Breast epithelium (tissue), 4 donors: ENCODE results near the gene CERS4. TPM values are rescaled to one million over a fixed set of nuclear protein-coding genes. Genes with fewer than 3 reads are reported as not detected.

ENCODE experiments used
- DNase-seq, 2 donors: peaks; one replicate each; pipeline ENCODE4 v3.0.0-alpha.2; 2019; ENCODE audit warnings: low spot score in 2 of 2
- H3K27ac ChIP-seq, 2 donors: fragments of 200-600 bp; sonication (generic) in 1 of 2; one replicate each; pipeline ENCODE4 v1.5.1; 2016 to 2019; ENCODE audit warnings: mild to moderate bottlenecking in 1 of 2
- H3K27me3 ChIP-seq, 2 donors: fragments of 200-600 bp; sonication (generic) in 1 of 2; one replicate each; pipeline versions ENCODE4 v1.5.1 to v1.6.0; 2017 to 2019; ENCODE audit warnings: control low read depth in 1 of 2, mild to moderate bottlenecking in 1 of 2
- H3K36me3 ChIP-seq: fragments of 200-600 bp; one replicate; pipeline ENCODE4 v1.5.1; 2019
- H3K4me1 ChIP-seq, 2 donors: fragments of 200-600 bp; sonication (generic); one replicate each; pipeline ENCODE4 v1.5.1; 2016 to 2019; ENCODE audit warnings: control low read depth in 1 of 2
- H3K4me3 ChIP-seq, 3 donors: fragments of 200-600 bp; sonication (generic); 1 replicate in 2 of 3; 2 replicates in 1 of 3; pipeline ENCODE4 v1.5.1; 2016 to 2019; ENCODE audit warnings: mild to moderate bottlenecking in 3 of 3, moderate library complexity in 2 of 3
- H3K9me3 ChIP-seq, 2 donors: fragments of 200-600 bp; sonication (generic) in 1 of 2; one replicate each; pipeline ENCODE4 v1.5.1; 2016 to 2019; ENCODE audit warnings: control low read depth in 1 of 2
- POLR2A ChIP-seq: fragments of 450-650 bp; IDR thresholded peaks from one replicate; pipeline ENCODE4 v1.6.1; 2016; ENCODE audit warnings: antibody characterized with exemption, mild to moderate bottlenecking, moderate library complexity
- POLR2AphosphoS5 ChIP-seq, 3 donors: sonication (generic); formaldehyde crosslinking; IDR thresholded peaks; one replicate each; pipeline ENCODE4 v1.6.1; 2017; ENCODE audit warnings: antibody characterized with exemption in 3 of 3
- intact Hi-C: fragments of 100-400 bp; cut with DNase I; formaldehyde crosslinking; loops from one replicate; pipeline ENCODE4 v1.15.1; 2023; ENCODE audit warnings: low total_unique reads
- total RNA-seq, 3 donors: library from RNA; depleted of rRNA; stranded (reverse); fragments of >200 nt; gene quantifications; one replicate each; pipeline ENCODE4 v1.1.0, GENCODE V29; 2016
- TF ChIP-seq, protein P1 (sequence below), 3 donors: fragments of 450-650 bp; IDR thresholded peaks; one replicate each; pipeline ENCODE4 v1.5.1; 2016 to 2017; ENCODE audit warnings: antibody characterized with exemption in 3 of 3, mild to moderate bottlenecking in 3 of 3, moderate library complexity in 3 of 3

The CERS4 gene, protein sequence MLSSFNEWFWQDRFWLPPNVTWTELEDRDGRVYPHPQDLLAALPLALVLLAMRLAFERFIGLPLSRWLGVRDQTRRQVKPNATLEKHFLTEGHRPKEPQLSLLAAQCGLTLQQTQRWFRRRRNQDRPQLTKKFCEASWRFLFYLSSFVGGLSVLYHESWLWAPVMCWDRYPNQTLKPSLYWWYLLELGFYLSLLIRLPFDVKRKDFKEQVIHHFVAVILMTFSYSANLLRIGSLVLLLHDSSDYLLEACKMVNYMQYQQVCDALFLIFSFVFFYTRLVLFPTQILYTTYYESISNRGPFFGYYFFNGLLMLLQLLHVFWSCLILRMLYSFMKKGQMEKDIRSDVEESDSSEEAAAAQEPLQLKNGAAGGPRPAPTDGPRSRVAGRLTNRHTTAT
- total RNA-seq = 100 to 1,000 TPM in 1 of 3 donors, 10 to 100 TPM in 2; 26.4 to 141 (median 64.1) TPM

DNA sequence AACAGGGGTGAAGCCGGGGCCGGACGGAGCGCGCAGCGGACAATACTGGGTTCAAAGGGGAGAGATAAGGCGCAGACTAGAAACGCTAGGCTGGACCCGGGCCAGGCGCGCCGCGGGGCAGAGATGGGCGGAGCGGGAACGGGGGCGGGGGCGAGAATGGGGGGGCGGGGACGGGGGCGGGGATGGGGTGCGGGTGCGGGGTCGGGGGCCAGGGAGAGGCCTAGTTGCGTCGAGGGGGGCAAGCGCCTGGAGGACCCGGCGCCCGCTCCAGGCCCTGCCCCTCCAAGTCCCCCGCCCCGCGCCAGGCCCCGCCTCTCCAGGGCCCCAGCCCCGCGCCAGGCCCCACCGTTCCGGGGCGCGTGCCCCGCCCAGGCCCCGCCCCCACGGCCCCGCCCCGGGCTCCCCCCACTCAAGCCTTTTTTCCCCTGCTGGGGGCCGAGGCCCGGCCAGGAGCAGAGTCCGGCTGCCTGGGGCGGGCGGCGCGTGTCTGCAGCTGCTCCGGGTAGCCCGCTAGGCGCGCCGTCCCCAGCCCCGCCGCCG, at the start of gene CERS4:
Gene CERS4, plus strand, starts transcription at position 449 of the 540 bp plus-strand sequence. CDS start 41,707 bp downstream, outside the sequence.
- H3K9me3 ChIP-seq = no peaks in the 10 kb centered on the region
- H3K4me1 ChIP-seq = peaks cover 4 to 11% of the 10 kb centered on the region in 2 donors
- H3K4me3 ChIP-seq = peak within 1 kb of the TSS; percentile 70 to 94 (median 77)
- no peak for TF ChIP-seq POLR2AphosphoS5 (IDR thresholded peaks at IDR 0.05)
- no peaks in the 10 kb centered on the region for H3K36me3 ChIP-seq
- intact Hi-C loops = no loop called here
- peak within 1 kb of the TSS; percentile 88 to 92 for H3K27ac ChIP-seq
- no peaks in the 10 kb centered on the region for H3K27me3 ChIP-seq
- peak; percentile 64 to 76 for DNase-seq

DNA sequence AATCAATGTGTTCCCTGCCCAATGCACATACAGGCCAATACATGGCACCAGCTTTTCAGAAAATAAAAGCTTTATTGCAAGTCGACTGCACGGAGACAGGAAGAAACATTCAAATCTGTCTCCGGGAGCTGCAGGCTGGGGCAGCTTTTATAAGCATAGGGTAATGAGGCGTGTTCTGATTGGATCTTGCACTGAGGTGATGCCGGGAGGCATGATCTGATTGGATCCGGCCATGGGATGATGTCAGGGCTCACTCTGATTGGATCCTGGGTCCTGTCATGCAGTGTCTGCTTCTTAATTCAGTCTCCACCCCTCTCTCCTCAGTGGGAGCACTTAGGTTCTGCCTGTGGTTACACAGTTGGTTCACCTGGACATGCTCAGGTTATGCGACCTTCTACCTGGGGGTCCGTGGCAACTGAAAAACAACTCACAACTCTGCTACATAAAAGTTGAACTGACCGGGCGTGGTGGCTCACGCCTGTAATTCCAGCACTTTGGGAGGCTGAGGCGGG, 48.0 kb upstream of the CERS4 start:
- no peak for DNase-seq
- Histone ChIP-seq H3K4me3 (no peak overlapping the region), H3K27ac (no peak overlapping the region), H3K4me1 (no peaks in the 10 kb centered on the region), H3K36me3 (no peaks in the 10 kb centered on the region), H3K9me3 (no peaks in the 10 kb centered on the region), H3K27me3 (no peaks in the 10 kb centered on the region)
- intact Hi-C loops = loop anchor here (10.0 kb wide), 1 partner anchor 94 kb away; no protein-coding TSS in a partner anchor
- no peak for TF ChIP-seq POLR2AphosphoS5 (IDR thresholded peaks at IDR 0.05)
- TF ChIP-seq, protein P1, sequence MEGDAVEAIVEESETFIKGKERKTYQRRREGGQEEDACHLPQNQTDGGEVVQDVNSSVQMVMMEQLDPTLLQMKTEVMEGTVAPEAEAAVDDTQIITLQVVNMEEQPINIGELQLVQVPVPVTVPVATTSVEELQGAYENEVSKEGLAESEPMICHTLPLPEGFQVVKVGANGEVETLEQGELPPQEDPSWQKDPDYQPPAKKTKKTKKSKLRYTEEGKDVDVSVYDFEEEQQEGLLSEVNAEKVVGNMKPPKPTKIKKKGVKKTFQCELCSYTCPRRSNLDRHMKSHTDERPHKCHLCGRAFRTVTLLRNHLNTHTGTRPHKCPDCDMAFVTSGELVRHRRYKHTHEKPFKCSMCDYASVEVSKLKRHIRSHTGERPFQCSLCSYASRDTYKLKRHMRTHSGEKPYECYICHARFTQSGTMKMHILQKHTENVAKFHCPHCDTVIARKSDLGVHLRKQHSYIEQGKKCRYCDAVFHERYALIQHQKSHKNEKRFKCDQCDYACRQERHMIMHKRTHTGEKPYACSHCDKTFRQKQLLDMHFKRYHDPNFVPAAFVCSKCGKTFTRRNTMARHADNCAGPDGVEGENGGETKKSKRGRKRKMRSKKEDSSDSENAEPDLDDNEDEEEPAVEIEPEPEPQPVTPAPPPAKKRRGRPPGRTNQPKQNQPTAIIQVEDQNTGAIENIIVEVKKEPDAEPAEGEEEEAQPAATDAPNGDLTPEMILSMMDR (IDR thresholded peaks at IDR 0.05) = no peak
- TF ChIP-seq POLR2A = no peak

DNA sequence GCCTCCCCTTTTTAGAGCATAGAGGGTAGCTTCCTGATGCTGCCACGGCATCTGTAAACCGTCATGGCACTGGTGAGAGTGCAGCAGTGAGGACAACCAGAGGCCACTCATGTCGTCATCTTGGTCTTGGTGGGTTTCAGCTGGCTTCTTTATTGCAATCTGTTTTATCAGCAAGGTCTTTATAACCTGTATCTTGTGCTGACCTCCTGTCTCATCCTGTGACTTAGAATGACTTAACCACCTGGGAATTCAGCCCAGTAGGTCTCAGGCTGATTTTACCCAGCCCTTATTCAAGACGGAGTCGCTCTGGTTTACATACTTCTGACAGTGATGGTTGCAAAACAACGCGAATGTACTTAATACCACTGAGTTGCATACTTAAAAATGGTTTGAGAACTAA, 45.4 kb upstream of the CERS4 start:
- no peak overlapping the region for H3K27ac ChIP-seq

DNA sequence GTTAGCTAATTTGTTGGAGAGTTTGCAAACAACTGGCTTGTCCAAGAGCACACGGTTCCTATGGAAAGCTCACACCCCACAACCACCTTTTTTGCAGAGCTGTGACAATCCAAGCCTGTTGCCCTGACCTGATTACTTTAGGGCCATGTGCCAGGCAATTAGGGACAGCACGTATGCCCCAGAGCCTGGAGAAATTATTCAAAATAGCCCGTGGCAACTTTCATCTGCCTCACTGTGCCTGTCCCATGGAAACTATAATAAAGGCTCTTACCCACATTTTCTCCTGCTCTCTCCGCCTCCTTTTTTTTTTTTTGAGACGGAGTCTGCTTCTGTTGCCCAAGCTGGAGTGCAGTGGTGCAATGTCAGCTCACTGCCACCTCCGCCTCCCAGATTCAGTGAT, 41.2 kb upstream of the CERS4 start:
- peak in 1 of 2 donors; percentile 44 for DNase-seq
- no peaks in the 10 kb centered on the region for H3K4me1 ChIP-seq
- intact Hi-C loops = loop anchor here (10.0 kb wide), 1 partner anchor 87 kb away; no protein-coding TSS in a partner anchor

More for the DNA sequence above, 45.4 kb upstream of the CERS4 start:
- Histone ChIP-seq H3K9me3 (no peaks in the 10 kb centered on the region), H3K4me1 (no peaks in the 10 kb centered on the region), H3K27me3 (no peaks in the 10 kb centered on the region), H3K36me3 (no peaks in the 10 kb centered on the region), H3K4me3 (no peak overlapping the region)
- no peak for DNase-seq
- TF ChIP-seq, protein P1 (IDR thresholded peaks at IDR 0.05) = no peak
- no peak for TF ChIP-seq POLR2AphosphoS5 (IDR thresholded peaks at IDR 0.05)
- TF ChIP-seq POLR2A = no peak
- intact Hi-C loops = loop anchor here (10.0 kb wide), 1 partner anchor 91 kb away; no protein-coding TSS in a partner anchor

DNA sequence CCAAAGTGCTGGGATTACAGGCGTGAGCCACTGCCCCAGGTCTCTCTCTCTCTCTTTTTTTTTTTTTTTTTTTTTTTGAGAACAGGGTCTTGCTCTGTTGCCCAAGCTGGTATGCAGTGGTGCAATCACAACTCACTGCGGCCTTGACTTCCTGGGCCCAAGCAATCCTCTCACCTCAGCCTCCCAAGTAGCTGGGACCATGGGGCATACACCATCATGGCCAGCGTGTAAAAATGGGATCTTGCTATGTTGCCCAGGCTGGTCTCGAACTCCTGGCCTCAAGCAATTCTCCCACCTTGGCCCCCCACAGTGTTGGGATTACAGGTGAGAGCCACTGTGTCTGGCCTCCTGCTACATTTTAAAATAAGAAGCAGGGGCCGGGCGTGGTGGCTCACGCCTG, 40.6 kb upstream of the CERS4 start:
- TF ChIP-seq POLR2A = no peak
- no peak for TF ChIP-seq POLR2AphosphoS5 (IDR thresholded peaks at IDR 0.05)
- TF ChIP-seq, protein P1 (IDR thresholded peaks at IDR 0.05) = no peak
- no peak overlapping the region for H3K4me3 ChIP-seq
- H3K9me3 ChIP-seq = no peaks in the 10 kb centered on the region
- no peaks in the 10 kb centered on the region for H3K27me3 ChIP-seq
- no peak for DNase-seq
- intact Hi-C loops = loop anchor here (10.0 kb wide), 1 partner anchor 86 kb away; no protein-coding TSS in a partner anchor
- no peak overlapping the region for H3K27ac ChIP-seq
- no peaks in the 10 kb centered on the region for H3K36me3 ChIP-seq
- no peaks in the 10 kb centered on the region for H3K4me1 ChIP-seq

More for the DNA sequence above, 41.2 kb upstream of the CERS4 start:
- TF ChIP-seq POLR2A (no peak), POLR2AphosphoS5 (IDR thresholded peaks at IDR 0.05) (no peak)
- TF ChIP-seq, protein P1 (IDR thresholded peaks at IDR 0.05) = no peak
- H3K9me3 ChIP-seq = no peaks in the 10 kb centered on the region
- peak overlapping the region in 1 of 2 donors; percentile 62 for H3K27ac ChIP-seq
- no peaks in the 10 kb centered on the region for H3K27me3 ChIP-seq
- H3K36me3 ChIP-seq = no peaks in the 10 kb centered on the region
- no peak overlapping the region for H3K4me3 ChIP-seq
